Astrocyte of the cerebellum (primary cell): Measurements from ENCODE around the gene NTN1.

Source experiments
- DNase-seq: peaks from one replicate; pipeline ENCODE4 v3.0.0-alpha.2; 2011; ENCODE audit warnings: low read depth
- H3K4me3 ChIP-seq: 2 replicates; pipeline ENCODE4 v1.5.1; 2011; ENCODE audit warnings: mild to moderate bottlenecking, low read depth, low read length, moderate library complexity
- in situ Hi-C: cut with HindIII; loops from 2 replicates; pipeline ENCODE4 v1.10.0; 2017; ENCODE audit warnings: low sequenced_read_pairs
- TF ChIP-seq, protein P1 (sequence below): IDR thresholded peaks from 2 replicates; pipeline ENCODE4 v1.5.1; 2012; ENCODE audit warnings: low read length, low read depth, moderate library complexity, mild to moderate bottlenecking; ENCODE audit errors: missing control alignments

Gene NTN1

DNA sequence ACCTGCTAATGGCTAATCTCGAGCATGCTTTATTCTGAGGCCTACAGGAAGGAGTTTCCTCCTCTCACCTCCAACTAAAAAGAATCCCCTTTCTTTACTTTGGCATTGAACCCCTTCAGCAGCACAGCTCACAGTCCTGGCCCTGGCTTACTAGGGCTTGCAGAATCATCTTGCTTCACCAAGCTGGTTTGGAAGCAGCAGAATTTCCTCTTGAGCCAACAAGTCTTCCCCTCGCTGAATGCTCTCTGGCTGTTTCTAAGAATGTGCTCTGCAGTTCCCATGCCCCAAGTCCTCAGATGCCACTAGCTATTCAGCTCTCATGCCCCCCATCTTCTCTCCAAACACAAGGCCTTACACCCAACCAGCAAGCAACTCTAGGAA lies 271.2 kb downstream of the NTN1 start:
- DNase-seq, result no peak
- H3K4me3 ChIP-seq, result no peak overlapping the region
- in situ Hi-C loops, result no loop called here
- TF ChIP-seq, protein P1, sequence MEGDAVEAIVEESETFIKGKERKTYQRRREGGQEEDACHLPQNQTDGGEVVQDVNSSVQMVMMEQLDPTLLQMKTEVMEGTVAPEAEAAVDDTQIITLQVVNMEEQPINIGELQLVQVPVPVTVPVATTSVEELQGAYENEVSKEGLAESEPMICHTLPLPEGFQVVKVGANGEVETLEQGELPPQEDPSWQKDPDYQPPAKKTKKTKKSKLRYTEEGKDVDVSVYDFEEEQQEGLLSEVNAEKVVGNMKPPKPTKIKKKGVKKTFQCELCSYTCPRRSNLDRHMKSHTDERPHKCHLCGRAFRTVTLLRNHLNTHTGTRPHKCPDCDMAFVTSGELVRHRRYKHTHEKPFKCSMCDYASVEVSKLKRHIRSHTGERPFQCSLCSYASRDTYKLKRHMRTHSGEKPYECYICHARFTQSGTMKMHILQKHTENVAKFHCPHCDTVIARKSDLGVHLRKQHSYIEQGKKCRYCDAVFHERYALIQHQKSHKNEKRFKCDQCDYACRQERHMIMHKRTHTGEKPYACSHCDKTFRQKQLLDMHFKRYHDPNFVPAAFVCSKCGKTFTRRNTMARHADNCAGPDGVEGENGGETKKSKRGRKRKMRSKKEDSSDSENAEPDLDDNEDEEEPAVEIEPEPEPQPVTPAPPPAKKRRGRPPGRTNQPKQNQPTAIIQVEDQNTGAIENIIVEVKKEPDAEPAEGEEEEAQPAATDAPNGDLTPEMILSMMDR, result no peak
